ENCODE results near the gene CLIP1. TPM values are rescaled to one million over a fixed set of nuclear protein-coding genes. Genes with fewer than 3 reads are reported as not detected.
"Not testable (repeated sequence)": the region's sequence is repeated elsewhere in the genome, so short reads cannot be mapped to it uniquely, and the experiment has no call there.

Gene CLIP1
- total and polyA plus RNA-seq, 2 of the 13 experiments (the other 11 are each of a cell fraction or from before 2014, with no cell fraction given), result 28.9 to 43.7 TPM

DNA sequence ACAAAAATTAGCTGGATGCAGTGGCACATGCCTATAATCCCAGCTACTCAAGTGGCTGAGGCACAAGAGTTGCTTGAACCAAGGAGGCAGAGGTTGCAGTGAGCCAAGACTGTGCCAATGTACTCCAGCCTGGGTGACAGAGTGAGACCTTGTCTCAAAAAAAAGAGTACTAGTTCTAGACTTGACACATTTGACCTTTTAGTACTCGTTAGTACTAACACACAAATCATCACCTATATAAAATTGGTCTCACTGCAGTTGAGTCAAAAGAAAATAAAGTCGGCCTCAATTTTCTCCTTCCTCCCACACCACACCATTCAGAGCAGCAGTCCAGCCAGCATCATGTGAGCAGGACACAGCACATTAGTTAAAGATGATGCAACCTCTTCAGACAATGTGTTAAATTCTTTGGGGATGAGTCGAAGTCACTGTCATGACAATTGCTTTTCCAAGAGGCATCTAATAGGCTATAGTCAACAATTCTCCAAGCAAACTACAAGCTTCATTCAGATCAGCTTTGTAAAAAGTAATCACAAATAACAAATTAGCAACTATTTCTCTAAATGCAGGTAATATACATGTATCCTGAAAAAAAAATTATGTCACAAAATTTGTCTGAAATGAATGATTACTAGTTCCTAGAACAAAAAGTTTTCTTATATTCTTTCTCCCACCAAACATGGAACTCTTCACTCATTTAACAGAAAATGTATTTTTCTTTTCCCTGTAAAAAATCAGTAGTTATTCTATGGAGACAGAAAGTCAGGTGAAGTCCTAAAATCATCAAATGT lies 55.6 kb downstream of the CLIP1 start (continued):
- TF ChIP-seq, protein P1, sequence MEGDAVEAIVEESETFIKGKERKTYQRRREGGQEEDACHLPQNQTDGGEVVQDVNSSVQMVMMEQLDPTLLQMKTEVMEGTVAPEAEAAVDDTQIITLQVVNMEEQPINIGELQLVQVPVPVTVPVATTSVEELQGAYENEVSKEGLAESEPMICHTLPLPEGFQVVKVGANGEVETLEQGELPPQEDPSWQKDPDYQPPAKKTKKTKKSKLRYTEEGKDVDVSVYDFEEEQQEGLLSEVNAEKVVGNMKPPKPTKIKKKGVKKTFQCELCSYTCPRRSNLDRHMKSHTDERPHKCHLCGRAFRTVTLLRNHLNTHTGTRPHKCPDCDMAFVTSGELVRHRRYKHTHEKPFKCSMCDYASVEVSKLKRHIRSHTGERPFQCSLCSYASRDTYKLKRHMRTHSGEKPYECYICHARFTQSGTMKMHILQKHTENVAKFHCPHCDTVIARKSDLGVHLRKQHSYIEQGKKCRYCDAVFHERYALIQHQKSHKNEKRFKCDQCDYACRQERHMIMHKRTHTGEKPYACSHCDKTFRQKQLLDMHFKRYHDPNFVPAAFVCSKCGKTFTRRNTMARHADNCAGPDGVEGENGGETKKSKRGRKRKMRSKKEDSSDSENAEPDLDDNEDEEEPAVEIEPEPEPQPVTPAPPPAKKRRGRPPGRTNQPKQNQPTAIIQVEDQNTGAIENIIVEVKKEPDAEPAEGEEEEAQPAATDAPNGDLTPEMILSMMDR (CRISPR knock-in tag; IDR thresholded peaks at IDR 0.05), result no peak
- TF ChIP-seq LBX2 (CRISPR knock-in tag; IDR thresholded peaks at IDR 0.05; ENCODE audit: borderline replicate concordance), result no peak

GRCh38 chr12:122365226-122365625 lies 57.2 kb downstream of the CLIP1 start:
- DNase-seq (ENCODE audit: low spot score); H3K79me2 ChIP-seq (ENCODE audit: insufficient read depth, low read length); H3K4me3 ChIP-seq (replicated peaks in 1 of 3; ENCODE audit: insufficient read depth in 1 of 3, low read depth in 2 of 3, low read length in 3 of 3); ATAC-seq; H2AFZ ChIP-seq (ENCODE audit: low read length); BruUV-seq (replicated peaks); CTCF ChIA-PET (ENCODE audit: low intra/inter-chr PET ratio, low total read pairs); H4K20me1 ChIP-seq (ENCODE audit: insufficient read depth, low read length); intact Hi-C loops (cut with micrococcal nuclease; ENCODE audit: unreplicated experiment); H3K27ac ChIP-seq (ENCODE audit: extremely low read length, insufficient read depth, low read length); in situ Hi-C loops (cut with HindIII; ENCODE audit: extremely low pct_ligation_motif_present, low pct_unique_long_range_greater_than_20kb); H3K9ac ChIP-seq (ENCODE audit: insufficient read depth, low read depth, low read length); FAIRE-seq; POLR2A ChIA-PET; H3K4me2 ChIP-seq (ENCODE audit: low read depth, low read length); H3K9me3 ChIP-seq (ENCODE audit: low read length); H3K27me3 ChIP-seq (ENCODE audit: control insufficient read depth in 1 of 2, insufficient read depth in 2 of 2, low read length in 2 of 2): not testable (repeated sequence)
- Histone ChIP-seq H3K36me3 (replicated peaks in 1 of 2; ENCODE audit: control insufficient read depth in 1 of 2, insufficient read depth in 2 of 2, low read length in 2 of 2) (peaks cover 6 to 25% of the 10 kb centered on the region in 2 experiments; a peak in 4 of 5 replicates), H3K4me1 (ENCODE audit: insufficient read depth, low read length) (peaks cover 41% of the 10 kb centered on the region)
- 94% methylated on average over 5 of the region's 5 CpGs for WGBS (ENCODE audit: low lambda C conversion rate)

DNA sequence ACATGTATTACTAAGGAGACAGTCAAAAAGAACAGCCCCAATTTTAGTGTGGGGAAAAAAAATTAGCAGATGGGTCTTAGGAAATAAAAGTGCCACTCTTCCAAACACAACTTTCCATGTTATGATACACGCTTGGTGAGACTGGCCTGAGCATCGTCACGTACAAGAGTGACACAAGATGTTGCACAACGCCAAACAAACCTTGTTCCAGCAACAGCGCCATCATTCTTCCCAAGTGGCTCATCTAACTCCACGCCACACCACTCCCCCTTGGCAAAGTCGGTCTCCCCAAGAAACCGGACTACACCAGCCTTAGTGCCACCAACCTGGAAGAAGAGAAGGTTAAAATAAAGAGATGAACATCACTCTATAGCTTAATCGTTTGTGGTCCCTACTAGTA lies 58.7 kb downstream of the CLIP1 start:
- peaks cover 4% of the 10 kb centered on the region for H3K79me2 ChIP-seq (ENCODE audit: insufficient read depth, low read length)
- no peak overlapping the region for H3K4me2 ChIP-seq (ENCODE audit: low read depth, low read length)
- intact Hi-C loops (cut with micrococcal nuclease; ENCODE audit: unreplicated experiment) (no loop called here), in situ Hi-C loops (cut with HindIII; ENCODE audit: extremely low pct_ligation_motif_present, low pct_unique_long_range_greater_than_20kb) (no loop called here)
- peaks cover 8 to 33% of the 10 kb centered on the region in 2 experiments; a peak in 4 of 5 replicates for H3K36me3 ChIP-seq (replicated peaks in 1 of 2; ENCODE audit: control insufficient read depth in 1 of 2, insufficient read depth in 2 of 2, low read length in 2 of 2)
- H3K9ac ChIP-seq (ENCODE audit: insufficient read depth, low read depth, low read length), result no peak overlapping the region
- POLR2A ChIA-PET, result no interaction called here
- H3K27ac ChIP-seq (ENCODE audit: extremely low read length, insufficient read depth, low read length), result no peak overlapping the region
- no peaks in the 10 kb centered on the region for H4K20me1 ChIP-seq (ENCODE audit: insufficient read depth, low read length)
- WGBS (ENCODE audit: low lambda C conversion rate), result 99% methylated on average over 9 of the region's 9 CpGs
- CTCF ChIA-PET (ENCODE audit: low intra/inter-chr PET ratio, low total read pairs), result no interaction called here
- TF ChIP-seq CBX5 (CRISPR knock-in tag; IDR thresholded peaks at IDR 0.05; ENCODE audit: borderline replicate concordance), result no peak
- TF ChIP-seq REPIN1 (CRISPR knock-in tag; IDR thresholded peaks at IDR 0.05; ENCODE audit: borderline replicate concordance, low read depth), result no peak
- TF ChIP-seq ZNF556 (CRISPR knock-in tag; IDR thresholded peaks at IDR 0.05; ENCODE audit: borderline replicate concordance), result no peak
- no peak for TF ChIP-seq ZBTB3 (CRISPR knock-in tag; IDR thresholded peaks at IDR 0.05; ENCODE audit: borderline replicate concordance, low read depth)
- no peak for TF ChIP-seq CC2D1A (CRISPR knock-in tag; IDR thresholded peaks at IDR 0.05)
- H3K9me3 ChIP-seq (ENCODE audit: low read length), result no peaks in the 10 kb centered on the region
- H3K4me1 ChIP-seq (ENCODE audit: insufficient read depth, low read length), result peaks cover 36% of the 10 kb centered on the region
- DNase-seq (ENCODE audit: low spot score) (no peak), FAIRE-seq (no peak), ATAC-seq (no peak)
- no TSS peak for BruUV-seq (replicated peaks)
- H3K4me3 ChIP-seq (replicated peaks in 1 of 3; ENCODE audit: insufficient read depth in 1 of 3, low read depth in 2 of 3, low read length in 3 of 3), result no peak overlapping the region
- H3K27me3 ChIP-seq (ENCODE audit: control insufficient read depth in 1 of 2, insufficient read depth in 2 of 2, low read length in 2 of 2), result no peaks in the 10 kb centered on the region
- H2AFZ ChIP-seq (ENCODE audit: low read length), result no peak overlapping the region
